Keratinocyte (primary cell): ENCODE results near the gene F8.

Experiments used
- EZH2 ChIP-seq: IDR thresholded peaks from one replicate; pipeline ENCODE4 v1.6.1; 2012; ENCODE audit warnings: inconsistent platforms, mild to moderate bottlenecking, low read length, moderate library complexity
- TF ChIP-seq, protein P1 (sequence below), 3 experiments: IDR thresholded peaks in 1 of 3; conservative IDR thresholded peaks in 1 of 3; optimal IDR thresholded peaks in 1 of 3; 2 replicates in 2 of 3; 3 replicates in 1 of 3; pipeline versions ENCODE3 to v1.5.1; 2011; ENCODE audit warnings: low read length in 3 of 3, mild to moderate bottlenecking in 3 of 3, moderate library complexity in 2 of 3, control low read depth in 1 of 3, inconsistent platforms in 1 of 3; ENCODE audit not compliant: insufficient read depth in 2 of 3; ENCODE audit errors: extremely low read depth in 1 of 3

DNA sequence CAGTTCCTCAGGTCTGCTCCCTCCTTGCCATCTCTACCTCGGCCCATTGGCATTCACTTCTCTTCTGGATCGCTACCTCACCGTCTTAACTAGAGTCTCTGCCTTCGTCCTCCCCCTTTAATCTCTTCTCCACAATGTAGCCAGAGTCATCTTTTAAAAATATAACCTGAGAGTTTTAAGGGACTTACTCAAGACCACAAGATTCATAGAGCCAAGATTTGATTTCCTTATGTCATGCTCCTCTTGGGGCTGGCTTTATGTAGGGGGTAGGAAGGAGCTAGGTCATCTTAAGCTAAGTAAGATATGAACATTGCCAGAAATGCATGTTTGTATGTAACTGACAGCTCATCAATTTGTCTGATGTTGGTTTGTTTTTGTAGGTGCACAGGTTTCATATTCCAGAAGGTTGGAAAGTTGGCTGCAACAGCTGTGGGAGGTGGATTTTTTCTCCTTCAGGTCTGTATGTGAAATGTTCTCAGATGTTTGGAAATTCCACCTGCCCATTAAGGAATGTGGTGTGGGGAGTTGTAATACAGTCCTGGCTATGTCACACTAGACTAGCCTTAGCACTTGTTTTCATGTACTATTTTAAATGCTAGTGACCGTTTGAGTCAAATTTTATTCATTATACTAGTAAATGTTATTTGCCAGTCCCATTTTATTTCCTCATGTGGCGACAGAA is 23.7 kb upstream of the F8 start:
- TF ChIP-seq, protein P1, sequence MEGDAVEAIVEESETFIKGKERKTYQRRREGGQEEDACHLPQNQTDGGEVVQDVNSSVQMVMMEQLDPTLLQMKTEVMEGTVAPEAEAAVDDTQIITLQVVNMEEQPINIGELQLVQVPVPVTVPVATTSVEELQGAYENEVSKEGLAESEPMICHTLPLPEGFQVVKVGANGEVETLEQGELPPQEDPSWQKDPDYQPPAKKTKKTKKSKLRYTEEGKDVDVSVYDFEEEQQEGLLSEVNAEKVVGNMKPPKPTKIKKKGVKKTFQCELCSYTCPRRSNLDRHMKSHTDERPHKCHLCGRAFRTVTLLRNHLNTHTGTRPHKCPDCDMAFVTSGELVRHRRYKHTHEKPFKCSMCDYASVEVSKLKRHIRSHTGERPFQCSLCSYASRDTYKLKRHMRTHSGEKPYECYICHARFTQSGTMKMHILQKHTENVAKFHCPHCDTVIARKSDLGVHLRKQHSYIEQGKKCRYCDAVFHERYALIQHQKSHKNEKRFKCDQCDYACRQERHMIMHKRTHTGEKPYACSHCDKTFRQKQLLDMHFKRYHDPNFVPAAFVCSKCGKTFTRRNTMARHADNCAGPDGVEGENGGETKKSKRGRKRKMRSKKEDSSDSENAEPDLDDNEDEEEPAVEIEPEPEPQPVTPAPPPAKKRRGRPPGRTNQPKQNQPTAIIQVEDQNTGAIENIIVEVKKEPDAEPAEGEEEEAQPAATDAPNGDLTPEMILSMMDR (optimal IDR thresholded peaks at IDR 0.05 in 1 of 3, IDR thresholded peaks at IDR 0.05 in 1 of 3, conservative IDR thresholded peaks at IDR 0.05 in 1 of 3; ENCODE audit: extremely low read depth in 1 of 3, insufficient read depth in 2 of 3, low read length in 3 of 3): no peak
- TF ChIP-seq EZH2: no peak
